GM18951 (cell line): Measurements from ENCODE around the gene SLC38A1.
A peak's percentile ranks its signal among the peaks of the same experiment; 100 is the strongest.
"Not testable (repeated sequence)": the region's sequence is repeated elsewhere in the genome, so short reads cannot be mapped to it uniquely, and the experiment has no call there.

Experiments used
- POLR2A ChIP-seq: IDR thresholded peaks from 4 replicates; pipeline ENCODE4 v1.6.1; 2011; ENCODE audit warnings: mild to moderate bottlenecking; ENCODE audit not compliant: insufficient read length, insufficient read depth; ENCODE audit errors: extremely low read depth
- in situ Hi-C: fragments of 300-500 bp; cut with MboI; formaldehyde crosslinking; loops from one replicate; pipeline ENCODE4 v1.12.0; 2022; ENCODE audit warnings: low sequenced_read_pairs, mixed read lengths, inconsistent platforms; ENCODE audit not compliant: unreplicated experiment

SLC38A1 gene

GRCh38 chr12:46197883-46198282, 71.0 kb downstream of the SLC38A1 start:
- TF ChIP-seq POLR2A, result no peak
- in situ Hi-C loops, result no loop called here

- in situ Hi-C loops, result not testable (repeated sequence)
Measured at GRCh38 chr12:46190533-46190932, 78.3 kb downstream of the SLC38A1 start.

- no peak for TF ChIP-seq POLR2A
- in situ Hi-C loops, result no loop called here
Measured at GRCh38 chr12:46188170-46188569, 80.7 kb downstream of the SLC38A1 start.

- no peak for TF ChIP-seq POLR2A
- in situ Hi-C loops, result no loop called here
Measured at GRCh38 chr12:46187023-46187422, 81.8 kb downstream of the SLC38A1 start.

GRCh38 chr12:46186088-46186487, 82.8 kb downstream of the SLC38A1 start:
- TF ChIP-seq POLR2A, result no peak
- in situ Hi-C loops, result no loop called here

- peak; percentile 14 for TF ChIP-seq POLR2A
- in situ Hi-C loops, result no loop called here
Measured at GRCh38 chr12:46185686-46186085, 83.2 kb downstream of the SLC38A1 start.

GRCh38 chr12:46184798-46185595, 83.8 kb downstream of the SLC38A1 start:
- peak; percentile 16 for TF ChIP-seq POLR2A
- in situ Hi-C loops, result no loop called here

GRCh38 chr12:46183112-46183511, 85.7 kb downstream of the SLC38A1 start:
- in situ Hi-C loops, result no loop called here
- TF ChIP-seq POLR2A, result no peak

GRCh38 chr12:46181465-46181864, 87.4 kb downstream of the SLC38A1 start:
- in situ Hi-C loops, result no loop called here
- TF ChIP-seq POLR2A, result no peak

- in situ Hi-C loops, result no loop called here
- TF ChIP-seq POLR2A, result no peak
Measured at GRCh38 chr12:46179693-46180452, 89.0 kb downstream of the SLC38A1 start.

GRCh38 chr12:46177837-46178608, 90.8 kb downstream of the SLC38A1 start:
- no peak for TF ChIP-seq POLR2A
- in situ Hi-C loops, result no loop called here

- in situ Hi-C loops, result no loop called here
- TF ChIP-seq POLR2A, result no peak
Measured at GRCh38 chr12:46177025-46177424, 91.8 kb downstream of the SLC38A1 start.

- in situ Hi-C loops, result no loop called here
- TF ChIP-seq POLR2A, result no peak
Measured at GRCh38 chr12:46174919-46175318, 93.9 kb downstream of the SLC38A1 start.

GRCh38 chr12:46174061-46174662, 94.7 kb downstream of the SLC38A1 start:
- no peak for TF ChIP-seq POLR2A
- in situ Hi-C loops, result no loop called here
